GM21447 (cell line): Measurements from ENCODE around the gene PCCB.
"Not testable (repeated sequence)": the region's sequence is repeated elsewhere in the genome, so short reads cannot be mapped to it uniquely, and the experiment has no call there.

Experiments used
- ATAC-seq: cut with Tn5 transposase; IDR thresholded peaks from one replicate; pipeline ENCODE4 v1.9.1; 2021; ENCODE audit not compliant: unreplicated experiment

PCCB gene

GRCh38 chr3:136311968-136312367 is 61.8 kb downstream of the PCCB start:
- ATAC-seq, result no peak

GRCh38 chr3:136326316-136326715 is 76.2 kb downstream of the PCCB start:
- ATAC-seq, result no peak

GRCh38 chr3:136327671-136328070 is 77.5 kb downstream of the PCCB start:
- no peak for ATAC-seq

GRCh38 chr3:136329593-136329992 is 79.5 kb downstream of the PCCB start:
- ATAC-seq, result no peak

- no peak for ATAC-seq
These were observed 80.8 kb downstream of the PCCB start for GRCh38 chr3:136330900-136331299.

GRCh38 chr3:136332302-136332701 is 82.2 kb downstream of the PCCB start:
- no peak for ATAC-seq

- ATAC-seq, result no peak
These were observed 82.6 kb downstream of the PCCB start for GRCh38 chr3:136332776-136333175.

GRCh38 chr3:136334209-136334608 is 84.1 kb downstream of the PCCB start:
- ATAC-seq, result no peak

- ATAC-seq, result not testable (repeated sequence)
These were observed 84.6 kb downstream of the PCCB start for GRCh38 chr3:136334726-136335125.

- ATAC-seq, result no peak
These were observed 86.4 kb downstream of the PCCB start for GRCh38 chr3:136336329-136337100.

GRCh38 chr3:136343446-136343845 is 93.3 kb downstream of the PCCB start:
- ATAC-seq, result no peak

GRCh38 chr3:136343873-136344555 is 93.9 kb downstream of the PCCB start:
- ATAC-seq, result no peak

GRCh38 chr3:136346486-136346885 is 96.3 kb downstream of the PCCB start:
- ATAC-seq, result no peak

GRCh38 chr3:136350132-136350531 is 100.0 kb downstream of the PCCB start:
- no peak for ATAC-seq

GRCh38 chr3:136350557-136350956 is 100.4 kb downstream of the PCCB start:
- no peak for ATAC-seq

GRCh38 chr3:136351351-136351750 is 101.2 kb downstream of the PCCB start:
- ATAC-seq, result no peak

GRCh38 chr3:136351905-136352304 is 101.8 kb downstream of the PCCB start:
- no peak for ATAC-seq

- peak; percentile 69 for ATAC-seq
These were observed 103.3 kb downstream of the PCCB start for GRCh38 chr3:136353461-136353860.

- no peak for ATAC-seq
These were observed 116.1 kb downstream of the PCCB start for GRCh38 chr3:136366289-136366688.

GRCh38 chr3:136375800-136376199 is 125.7 kb downstream of the PCCB start:
- not testable (repeated sequence) for ATAC-seq

- ATAC-seq, result no peak
These were observed 127.4 kb downstream of the PCCB start for GRCh38 chr3:136377508-136377907.

GRCh38 chr3:136378011-136378410 is 127.9 kb downstream of the PCCB start:
- ATAC-seq, result no peak
